ENCODE data around the gene ABHD12.

DNA sequence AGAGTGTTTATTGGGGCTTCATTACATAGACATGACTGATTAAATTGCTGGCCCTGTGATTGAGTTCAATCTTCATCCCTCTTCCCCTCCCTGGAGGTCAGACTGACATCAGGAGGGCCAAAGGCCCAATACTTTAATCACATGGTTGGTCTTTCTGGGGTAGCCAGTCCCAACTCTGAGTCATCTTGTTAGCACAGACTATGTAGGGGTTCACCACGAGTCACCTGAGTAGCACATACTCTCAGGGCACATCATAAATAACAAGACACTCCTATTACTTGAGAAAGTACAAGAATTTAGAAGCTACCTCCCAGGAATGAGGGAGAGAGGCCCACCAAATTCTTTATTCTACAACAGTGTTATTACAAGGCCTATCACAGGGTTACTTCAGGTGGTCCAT lies 28.1 kb upstream of the ABHD12 start:
- TF ChIP-seq, protein P1, sequence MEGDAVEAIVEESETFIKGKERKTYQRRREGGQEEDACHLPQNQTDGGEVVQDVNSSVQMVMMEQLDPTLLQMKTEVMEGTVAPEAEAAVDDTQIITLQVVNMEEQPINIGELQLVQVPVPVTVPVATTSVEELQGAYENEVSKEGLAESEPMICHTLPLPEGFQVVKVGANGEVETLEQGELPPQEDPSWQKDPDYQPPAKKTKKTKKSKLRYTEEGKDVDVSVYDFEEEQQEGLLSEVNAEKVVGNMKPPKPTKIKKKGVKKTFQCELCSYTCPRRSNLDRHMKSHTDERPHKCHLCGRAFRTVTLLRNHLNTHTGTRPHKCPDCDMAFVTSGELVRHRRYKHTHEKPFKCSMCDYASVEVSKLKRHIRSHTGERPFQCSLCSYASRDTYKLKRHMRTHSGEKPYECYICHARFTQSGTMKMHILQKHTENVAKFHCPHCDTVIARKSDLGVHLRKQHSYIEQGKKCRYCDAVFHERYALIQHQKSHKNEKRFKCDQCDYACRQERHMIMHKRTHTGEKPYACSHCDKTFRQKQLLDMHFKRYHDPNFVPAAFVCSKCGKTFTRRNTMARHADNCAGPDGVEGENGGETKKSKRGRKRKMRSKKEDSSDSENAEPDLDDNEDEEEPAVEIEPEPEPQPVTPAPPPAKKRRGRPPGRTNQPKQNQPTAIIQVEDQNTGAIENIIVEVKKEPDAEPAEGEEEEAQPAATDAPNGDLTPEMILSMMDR (optimal IDR thresholded peaks at IDR 0.05 in 1 of 3, IDR thresholded peaks at IDR 0.05 in 1 of 3, conservative IDR thresholded peaks at IDR 0.05 in 1 of 3; ENCODE audit: extremely low read depth in 1 of 3, insufficient read depth in 2 of 3, low read length in 3 of 3), result no peak
- TF ChIP-seq EZH2 (IDR thresholded peaks at IDR 0.05; ENCODE audit: low read length), result no peak

Measured in keratinocyte (primary cell).